Endothelial cell of umbilical vein (primary cell): ENCODE data around the gene FA2H.
A peak's percentile ranks its signal among the peaks of the same experiment; 100 is the strongest.

Experiments used
- EZH2 ChIP-seq: IDR thresholded peaks from 2 replicates; pipeline ENCODE4 v1.6.1; 2012; ENCODE audit warnings: borderline replicate concordance, low read depth, mild to moderate bottlenecking, moderate library complexity, low read length, inconsistent platforms; ENCODE audit not compliant: severe bottlenecking
- GATA2 ChIP-seq: IDR thresholded peaks from 2 replicates; pipeline ENCODE4 v1.7.0; 2011; ENCODE audit warnings: low read depth, mild to moderate bottlenecking, moderate library complexity, mixed read lengths, low read length; ENCODE audit not compliant: insufficient read length, insufficient read depth
- MYC ChIP-seq: IDR thresholded peaks from one replicate; pipeline ENCODE4 v1.6.1; 2011; ENCODE audit warnings: mild to moderate bottlenecking, low read depth, low read length
- POLR2A ChIP-seq: IDR thresholded peaks from 2 replicates; pipeline ENCODE4 v1.6.1; 2012; ENCODE audit warnings: low read depth, mild to moderate bottlenecking, control low read depth, low read length
- POLR2AphosphoS5 ChIP-seq: IDR thresholded peaks from 2 replicates; pipeline ENCODE4 v1.6.1; 2012; ENCODE audit warnings: low read depth, mild to moderate bottlenecking, control low read depth, low read length, moderate library complexity; ENCODE audit not compliant: insufficient read depth
- TF ChIP-seq, protein P1 (sequence below), 2 donors: IDR thresholded peaks; 1 replicate in 1 of 2; 2 replicates in 1 of 2; pipeline ENCODE4 v1.5.1; 2011; ENCODE audit warnings: low read length in 2 of 2, mild to moderate bottlenecking in 2 of 2, moderate library complexity in 2 of 2, control low read depth in 1 of 2, inconsistent platforms in 1 of 2, low read depth in 1 of 2; ENCODE audit not compliant: insufficient read depth in 1 of 2; ENCODE audit errors: extremely low read depth in 1 of 2
- TF ChIP-seq, protein P2 (sequence below): IDR thresholded peaks from 2 replicates; pipeline ENCODE4 v1.6.1; 2011; ENCODE audit not compliant: insufficient read depth, insufficient read length

DNA sequence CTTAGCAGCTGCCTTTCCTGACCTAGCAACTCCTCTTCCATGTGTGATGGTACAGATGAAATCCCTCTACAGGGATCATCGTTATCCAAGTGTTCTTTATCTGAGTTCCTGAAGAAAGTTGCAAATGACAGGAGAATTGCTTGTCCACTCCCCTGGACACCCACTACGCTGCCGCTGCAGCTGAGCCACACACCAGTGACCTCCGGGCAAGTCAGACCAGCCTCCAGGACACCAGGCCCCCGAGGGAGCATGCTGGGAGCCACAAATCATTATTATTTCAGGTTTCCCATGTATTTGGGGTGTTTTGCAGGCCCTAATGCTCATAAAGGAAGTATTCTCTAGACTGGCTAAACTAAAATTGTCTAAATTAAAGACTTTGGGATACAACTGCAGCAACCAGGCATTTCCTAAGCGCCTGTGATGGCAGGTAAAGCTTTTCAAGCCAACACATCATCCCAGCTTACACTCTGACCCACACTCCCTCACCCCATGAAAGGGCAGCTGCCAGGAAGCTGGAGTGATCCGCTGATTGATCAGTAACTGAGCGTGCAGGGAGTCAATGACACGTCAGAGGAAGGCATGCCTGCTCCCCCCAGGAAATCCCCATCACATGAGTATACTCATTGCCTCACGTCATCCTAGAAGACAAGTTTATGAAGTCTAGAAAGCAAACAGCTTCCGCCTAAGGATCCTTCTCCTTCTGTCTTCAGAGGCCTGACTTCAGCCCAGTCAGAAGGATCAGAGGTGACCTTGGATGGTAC, 14.4 kb downstream of the FA2H start:
- TF ChIP-seq, protein P1, sequence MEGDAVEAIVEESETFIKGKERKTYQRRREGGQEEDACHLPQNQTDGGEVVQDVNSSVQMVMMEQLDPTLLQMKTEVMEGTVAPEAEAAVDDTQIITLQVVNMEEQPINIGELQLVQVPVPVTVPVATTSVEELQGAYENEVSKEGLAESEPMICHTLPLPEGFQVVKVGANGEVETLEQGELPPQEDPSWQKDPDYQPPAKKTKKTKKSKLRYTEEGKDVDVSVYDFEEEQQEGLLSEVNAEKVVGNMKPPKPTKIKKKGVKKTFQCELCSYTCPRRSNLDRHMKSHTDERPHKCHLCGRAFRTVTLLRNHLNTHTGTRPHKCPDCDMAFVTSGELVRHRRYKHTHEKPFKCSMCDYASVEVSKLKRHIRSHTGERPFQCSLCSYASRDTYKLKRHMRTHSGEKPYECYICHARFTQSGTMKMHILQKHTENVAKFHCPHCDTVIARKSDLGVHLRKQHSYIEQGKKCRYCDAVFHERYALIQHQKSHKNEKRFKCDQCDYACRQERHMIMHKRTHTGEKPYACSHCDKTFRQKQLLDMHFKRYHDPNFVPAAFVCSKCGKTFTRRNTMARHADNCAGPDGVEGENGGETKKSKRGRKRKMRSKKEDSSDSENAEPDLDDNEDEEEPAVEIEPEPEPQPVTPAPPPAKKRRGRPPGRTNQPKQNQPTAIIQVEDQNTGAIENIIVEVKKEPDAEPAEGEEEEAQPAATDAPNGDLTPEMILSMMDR (IDR thresholded peaks at IDR 0.05; ENCODE audit: extremely low read depth in 1 of 2, insufficient read depth in 1 of 2, low read depth in 1 of 2, low read length in 2 of 2) = no peak
- TF ChIP-seq EZH2 = no peak
- no peak for TF ChIP-seq POLR2A
- TF ChIP-seq GATA2 = peak; percentile 49
- no peak for TF ChIP-seq MYC
- no peak for TF ChIP-seq POLR2AphosphoS5
- TF ChIP-seq, protein P2, sequence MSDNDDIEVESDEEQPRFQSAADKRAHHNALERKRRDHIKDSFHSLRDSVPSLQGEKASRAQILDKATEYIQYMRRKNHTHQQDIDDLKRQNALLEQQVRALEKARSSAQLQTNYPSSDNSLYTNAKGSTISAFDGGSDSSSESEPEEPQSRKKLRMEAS = no peak
